Measurements from ENCODE around the gene TLR1.
"Not testable (repeated sequence)": the region's sequence is repeated elsewhere in the genome, so short reads cannot be mapped to it uniquely, and the experiment has no call there.

The TLR1 gene

DNA sequence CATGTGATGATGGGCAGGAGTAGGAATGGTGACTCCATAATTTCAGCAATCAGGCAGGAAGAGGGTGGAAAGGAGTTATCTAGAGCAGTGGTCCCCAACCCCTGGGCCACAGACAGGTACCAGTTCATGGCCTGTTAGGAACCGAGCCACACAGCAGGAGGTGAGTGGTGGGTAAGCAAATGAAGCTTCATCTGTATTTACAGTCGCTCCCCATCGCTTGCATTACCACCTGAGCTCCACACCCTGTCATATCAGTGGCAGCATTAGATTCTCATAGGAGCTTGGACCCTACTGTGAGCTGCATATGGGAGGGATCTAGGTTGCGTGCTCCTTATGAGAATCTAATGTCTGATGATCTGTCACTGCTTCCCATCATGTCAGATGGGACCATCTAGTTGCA lies 20.4 kb downstream of the TLR1 start:
- H3K9ac ChIP-seq (ENCODE audit: low read depth, low read length) = no peak overlapping the region
- no peak overlapping the region for H3K4me2 ChIP-seq (ENCODE audit: low read length)
- no peak overlapping the region for H3K4me3 ChIP-seq (ENCODE audit: low read length)
- no peaks in the 10 kb centered on the region for H3K36me3 ChIP-seq (ENCODE audit: insufficient read depth, low read length)
- no peaks in the 10 kb centered on the region for H3K4me1 ChIP-seq (ENCODE audit: control insufficient read depth, insufficient read depth, low read length)
- no peaks in the 10 kb centered on the region for H3K27me3 ChIP-seq (ENCODE audit: control insufficient read depth, insufficient read depth, low read length)
- H3K9me3 ChIP-seq (replicated peaks; ENCODE audit: low read length) = no peaks in the 10 kb centered on the region

DNA sequence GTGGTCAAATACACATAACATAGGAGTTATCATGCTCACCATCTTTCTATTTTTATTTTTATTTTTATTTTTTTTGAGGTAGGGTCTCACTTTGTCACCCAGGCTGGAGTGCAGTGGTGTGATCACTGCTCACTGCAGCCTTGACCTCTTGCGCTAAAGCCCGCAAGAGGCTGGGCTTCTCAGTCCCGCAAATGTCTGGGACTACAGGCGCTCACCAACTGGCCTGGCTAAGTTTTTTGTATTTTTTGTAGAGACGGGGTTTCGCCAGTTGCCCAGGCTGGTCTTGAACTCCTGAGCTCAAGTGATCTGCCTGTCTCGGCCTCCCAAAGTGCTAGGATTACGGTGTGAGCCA lies 21.5 kb downstream of the TLR1 start:
- Histone ChIP-seq H3K4me3 (ENCODE audit: low read length) (no peak overlapping the region), H3K4me1 (ENCODE audit: control insufficient read depth, insufficient read depth, low read length) (no peaks in the 10 kb centered on the region), H3K9ac (ENCODE audit: low read depth, low read length) (no peak overlapping the region), H3K4me2 (ENCODE audit: low read length) (no peak overlapping the region), H3K27me3 (ENCODE audit: control insufficient read depth, insufficient read depth, low read length) (no peaks in the 10 kb centered on the region), H3K36me3 (ENCODE audit: insufficient read depth, low read length) (no peaks in the 10 kb centered on the region), H3K9me3 (replicated peaks; ENCODE audit: low read length) (no peaks in the 10 kb centered on the region)

DNA sequence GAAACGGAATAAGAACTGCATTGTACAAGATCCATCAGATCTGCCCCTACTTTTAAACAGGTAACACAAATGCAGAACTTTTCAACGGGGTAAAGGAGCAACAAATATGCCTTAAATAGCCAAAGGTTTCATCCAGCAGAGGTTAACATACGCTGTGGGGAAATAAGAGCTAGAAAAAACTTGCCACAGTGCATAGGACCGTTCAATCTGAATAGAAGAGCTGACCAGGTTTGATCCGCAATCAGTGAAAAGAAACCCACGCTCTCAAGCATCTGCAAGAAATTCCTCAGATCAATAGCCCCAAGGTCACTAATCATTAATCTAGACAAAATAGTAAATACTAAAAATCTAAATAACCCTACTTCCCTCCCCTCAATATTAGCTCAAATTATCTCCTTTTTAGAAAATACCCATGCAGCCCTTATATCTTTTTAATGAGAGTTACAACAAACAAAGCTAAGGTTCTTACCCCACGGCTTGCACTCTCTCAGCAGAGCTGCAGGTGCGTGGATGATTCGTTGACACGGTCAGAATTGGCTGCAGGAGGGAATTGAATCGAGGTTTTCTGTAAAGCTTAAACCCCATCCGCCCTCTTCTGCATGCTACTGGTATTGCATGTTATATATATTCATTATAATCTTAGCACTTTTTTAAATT lies 22.0 kb downstream of the TLR1 start, which contains the start of gene TLR10:
Gene TLR10, minus strand, starts transcription at position 539 of the 657 bp plus-strand sequence. CDS start 7,400 bp downstream, outside the sequence.
- no peaks in the 10 kb centered on the region for H3K27me3 ChIP-seq (ENCODE audit: control insufficient read depth, insufficient read depth, low read length)
- no peak within 1 kb of the TSS for H3K4me3 ChIP-seq (ENCODE audit: low read length)
- H3K36me3 ChIP-seq (ENCODE audit: insufficient read depth, low read length) = no peaks in the 10 kb centered on the region
- H3K4me2 ChIP-seq (ENCODE audit: low read length) = no peak within 1 kb of the TSS
- no peaks in the 10 kb centered on the region for H3K4me1 ChIP-seq (ENCODE audit: control insufficient read depth, insufficient read depth, low read length)
- no peaks in the 10 kb centered on the region for H3K9me3 ChIP-seq (replicated peaks; ENCODE audit: low read length)
- no peak within 1 kb of the TSS for H3K9ac ChIP-seq (ENCODE audit: low read depth, low read length)

DNA sequence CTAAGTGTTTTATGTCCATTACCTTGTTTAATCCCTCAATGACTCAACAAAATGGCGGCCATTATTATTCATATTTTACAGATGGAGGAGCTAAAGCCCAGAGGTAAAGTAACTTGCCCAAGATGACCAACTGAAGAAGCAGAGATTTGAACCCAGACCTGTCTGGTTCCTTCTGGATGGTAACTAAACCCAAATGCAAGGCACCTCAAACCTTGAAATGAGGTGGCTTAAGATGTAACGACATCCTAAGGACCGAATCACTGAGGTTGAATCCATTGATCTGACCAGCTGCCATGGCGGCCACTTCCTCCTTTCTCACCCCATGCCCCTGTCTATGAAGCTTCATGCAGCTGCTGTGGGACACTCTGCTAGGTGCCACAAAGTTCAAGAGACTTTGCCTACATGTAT lies 22.7 kb downstream of the TLR1 start:
- no peak overlapping the region for H3K9ac ChIP-seq (ENCODE audit: low read depth, low read length)
- H3K4me2 ChIP-seq (ENCODE audit: low read length) = no peak overlapping the region
- no peaks in the 10 kb centered on the region for H3K9me3 ChIP-seq (replicated peaks; ENCODE audit: low read length)
- H3K36me3 ChIP-seq (ENCODE audit: insufficient read depth, low read length) = no peaks in the 10 kb centered on the region
- H3K27me3 ChIP-seq (ENCODE audit: control insufficient read depth, insufficient read depth, low read length) = no peaks in the 10 kb centered on the region
- H3K4me1 ChIP-seq (ENCODE audit: control insufficient read depth, insufficient read depth, low read length) = no peaks in the 10 kb centered on the region
- no peak overlapping the region for H3K4me3 ChIP-seq (ENCODE audit: low read length)

DNA sequence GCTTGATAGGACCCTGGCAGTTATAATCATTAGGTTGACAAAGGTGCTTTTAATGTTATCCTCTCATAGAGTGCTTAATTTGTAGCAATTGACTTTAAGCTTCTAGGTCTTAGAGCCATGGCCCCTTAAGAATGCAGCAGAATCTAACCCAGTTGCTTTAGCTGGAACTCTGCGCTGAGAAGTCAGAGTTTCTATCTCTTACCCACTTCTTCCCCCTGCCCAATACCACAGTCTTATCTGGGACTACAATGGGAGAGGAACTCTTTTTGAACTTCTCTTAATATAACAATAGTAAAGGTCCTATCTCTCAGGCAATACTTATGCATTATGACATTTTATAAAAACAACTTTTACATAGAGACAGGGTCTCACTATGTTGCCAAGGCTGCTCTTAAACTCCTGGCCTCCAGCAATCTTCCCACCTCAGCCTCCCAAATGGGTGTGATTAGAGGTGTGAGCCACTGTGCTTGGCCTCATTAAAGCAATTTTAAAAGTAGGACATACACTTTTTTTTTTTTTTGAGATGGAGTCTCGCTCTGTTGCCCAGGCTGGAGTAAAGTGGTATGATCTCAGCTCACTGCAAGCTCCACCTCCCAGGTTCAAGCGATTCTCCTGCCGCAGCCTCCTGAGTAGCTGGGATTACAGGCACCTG lies 23.6 kb downstream of the TLR1 start:
- Histone ChIP-seq H3K4me2 (ENCODE audit: low read length) (no peak overlapping the region), H3K9ac (ENCODE audit: low read depth, low read length) (no peak overlapping the region), H3K9me3 (replicated peaks; ENCODE audit: low read length) (no peaks in the 10 kb centered on the region), H3K36me3 (ENCODE audit: insufficient read depth, low read length) (no peaks in the 10 kb centered on the region), H3K4me3 (ENCODE audit: low read length) (no peak overlapping the region), H3K27me3 (ENCODE audit: control insufficient read depth, insufficient read depth, low read length) (no peaks in the 10 kb centered on the region), H3K4me1 (ENCODE audit: control insufficient read depth, insufficient read depth, low read length) (no peaks in the 10 kb centered on the region)

DNA sequence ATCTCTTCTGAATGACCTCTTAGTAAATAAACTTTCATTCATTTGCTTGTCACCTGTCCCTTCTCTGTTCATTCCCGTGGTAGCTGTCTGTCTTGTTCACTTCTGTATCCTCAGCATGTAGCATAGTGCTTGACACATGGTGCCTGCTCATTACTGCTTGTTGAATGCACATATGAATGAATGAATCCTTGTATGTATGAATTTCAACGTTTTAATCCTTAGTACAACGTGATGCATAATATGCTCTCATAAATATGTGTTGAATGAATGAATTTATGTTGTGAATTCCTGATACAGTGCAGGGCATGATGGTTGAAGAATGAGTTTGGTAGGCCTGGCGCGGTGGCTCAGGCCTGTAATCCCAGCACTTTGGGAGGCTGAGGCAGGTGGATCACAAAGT lies 24.8 kb downstream of the TLR1 start:
- Histone ChIP-seq H3K27me3 (ENCODE audit: control insufficient read depth, insufficient read depth, low read length) (no peaks in the 10 kb centered on the region), H3K4me1 (ENCODE audit: control insufficient read depth, insufficient read depth, low read length) (no peaks in the 10 kb centered on the region), H3K9ac (ENCODE audit: low read depth, low read length) (no peak overlapping the region), H3K4me2 (ENCODE audit: low read length) (no peak overlapping the region), H3K9me3 (replicated peaks; ENCODE audit: low read length) (no peaks in the 10 kb centered on the region), H3K36me3 (ENCODE audit: insufficient read depth, low read length) (no peaks in the 10 kb centered on the region), H3K4me3 (ENCODE audit: low read length) (no peak overlapping the region)

DNA sequence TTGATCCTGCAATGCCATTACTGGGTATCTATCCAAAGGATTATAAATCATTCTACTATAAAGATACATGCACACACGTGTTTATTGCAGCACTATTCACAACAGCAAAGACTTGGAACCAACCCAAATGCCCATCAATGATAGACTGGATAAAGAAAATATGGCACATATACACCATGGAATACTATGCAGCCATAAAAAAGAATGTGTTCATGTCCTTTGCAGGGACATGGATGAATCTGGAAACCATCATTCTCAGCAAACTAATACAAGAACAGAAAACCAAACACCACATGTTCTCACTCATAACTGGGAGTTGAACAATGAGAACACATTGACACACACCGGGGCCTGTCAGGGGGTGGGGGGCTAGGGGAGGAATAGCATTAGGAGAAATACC lies 26.7 kb downstream of the TLR1 start:
- not testable (repeated sequence) for H3K4me2 ChIP-seq (ENCODE audit: low read length); H3K4me3 ChIP-seq (ENCODE audit: low read length); H3K4me1 ChIP-seq (ENCODE audit: control insufficient read depth, insufficient read depth, low read length); H3K9me3 ChIP-seq (replicated peaks; ENCODE audit: low read length); H3K27me3 ChIP-seq (ENCODE audit: control insufficient read depth, insufficient read depth, low read length); H3K9ac ChIP-seq (ENCODE audit: low read depth, low read length); H3K36me3 ChIP-seq (ENCODE audit: insufficient read depth, low read length)

DNA sequence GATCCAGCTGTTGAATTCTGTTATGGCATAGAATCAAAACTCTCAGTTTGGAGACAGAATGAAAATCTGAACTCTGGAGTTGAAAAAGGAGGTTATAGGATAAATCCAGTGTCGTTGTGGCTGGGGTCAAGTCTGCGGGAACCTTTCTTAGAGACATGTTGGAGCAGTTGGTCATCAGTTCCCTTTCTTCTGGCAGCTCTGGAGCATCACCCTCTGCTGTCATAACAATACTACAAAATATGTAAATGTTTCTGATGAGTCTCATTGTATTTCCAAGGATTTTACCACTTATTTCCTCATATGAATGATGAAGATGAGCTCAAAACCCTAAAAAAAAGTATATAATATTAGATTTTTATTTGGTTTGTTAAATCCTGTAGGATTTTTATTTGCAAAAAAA lies 29.3 kb downstream of the TLR1 start:
- Histone ChIP-seq H3K27me3 (ENCODE audit: control insufficient read depth, insufficient read depth, low read length) (no peaks in the 10 kb centered on the region), H3K9me3 (replicated peaks; ENCODE audit: low read length) (no peaks in the 10 kb centered on the region), H3K36me3 (ENCODE audit: insufficient read depth, low read length) (no peaks in the 10 kb centered on the region), H3K4me3 (ENCODE audit: low read length) (no peak overlapping the region), H3K4me1 (ENCODE audit: control insufficient read depth, insufficient read depth, low read length) (no peaks in the 10 kb centered on the region), H3K9ac (ENCODE audit: low read depth, low read length) (no peak overlapping the region), H3K4me2 (ENCODE audit: low read length) (no peak overlapping the region)

DNA sequence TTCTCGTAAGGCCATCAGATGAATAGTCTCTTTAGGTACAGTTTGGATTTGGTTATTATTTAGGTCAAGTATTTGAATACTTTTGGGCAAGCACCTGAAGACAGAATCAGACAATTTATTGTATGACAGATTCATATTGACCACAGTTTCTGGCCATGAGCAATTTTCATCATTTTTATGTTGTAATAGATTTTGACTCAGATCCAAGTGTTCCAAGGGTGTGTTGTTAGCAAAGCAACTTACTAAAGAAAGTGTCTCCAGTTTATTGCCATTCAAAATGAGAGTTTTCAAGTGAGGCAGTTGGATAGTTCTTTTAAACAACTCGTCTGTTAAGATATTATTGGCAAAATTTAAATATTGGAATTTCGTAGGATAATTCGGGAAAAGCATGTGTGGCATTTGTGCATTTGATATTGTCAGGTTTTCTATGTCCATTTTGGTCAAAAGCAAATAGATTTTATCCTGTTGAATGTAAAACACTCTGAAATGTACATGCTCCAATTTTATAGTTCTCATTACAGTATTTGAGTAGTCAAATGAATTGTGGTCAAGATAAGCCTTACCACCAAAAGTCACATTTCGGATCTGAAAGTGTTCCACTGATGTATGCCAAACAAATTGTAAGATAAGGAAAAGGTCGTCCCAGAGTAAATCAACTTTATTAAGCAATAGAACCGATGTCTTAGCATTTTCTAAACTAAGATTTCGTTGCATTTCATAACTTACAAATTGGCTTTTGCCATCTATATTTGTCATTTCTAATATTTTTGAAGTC lies 30.2 kb downstream of the TLR1 start:
- Histone ChIP-seq H3K36me3 (ENCODE audit: insufficient read depth, low read length) (no peaks in the 10 kb centered on the region), H3K27me3 (ENCODE audit: control insufficient read depth, insufficient read depth, low read length) (no peaks in the 10 kb centered on the region)

DNA sequence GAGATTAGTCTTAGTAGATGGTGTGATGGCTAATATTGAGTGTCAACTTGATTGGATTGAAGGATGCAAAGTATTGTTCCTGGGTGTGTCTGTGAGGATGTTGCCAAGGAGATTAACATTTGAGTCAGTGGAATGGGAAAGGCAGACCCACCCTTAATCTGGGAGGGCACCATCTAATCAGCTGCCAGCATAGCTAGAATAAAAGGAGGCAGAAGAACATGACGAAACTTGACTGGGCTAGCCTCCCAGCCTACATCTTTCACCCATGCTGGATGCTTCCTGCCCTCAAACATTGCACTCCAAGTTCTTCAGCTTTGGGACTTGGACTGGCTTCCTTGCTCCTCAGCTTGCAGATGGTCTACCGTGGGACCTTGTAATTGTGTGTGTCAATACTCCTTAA lies 34.3 kb downstream of the TLR1 start:
- H3K9me3 ChIP-seq (replicated peaks; ENCODE audit: low read length); H3K36me3 ChIP-seq (ENCODE audit: insufficient read depth, low read length); H3K4me3 ChIP-seq (ENCODE audit: low read length); H3K27me3 ChIP-seq (ENCODE audit: control insufficient read depth, insufficient read depth, low read length); H3K9ac ChIP-seq (ENCODE audit: low read depth, low read length); H3K4me2 ChIP-seq (ENCODE audit: low read length): not testable (repeated sequence)
- H3K4me1 ChIP-seq (ENCODE audit: control insufficient read depth, insufficient read depth, low read length) = peaks cover 11% of the 10 kb centered on the region

More for the DNA sequence above, 30.2 kb downstream of the TLR1 start:
- H3K4me1 ChIP-seq (ENCODE audit: control insufficient read depth, insufficient read depth, low read length) = peaks cover 4% of the 10 kb centered on the region
- no peak overlapping the region for H3K9ac ChIP-seq (ENCODE audit: low read depth, low read length)
- H3K4me3 ChIP-seq (ENCODE audit: low read length) = no peak overlapping the region
- no peaks in the 10 kb centered on the region for H3K9me3 ChIP-seq (replicated peaks; ENCODE audit: low read length)
- no peak overlapping the region for H3K4me2 ChIP-seq (ENCODE audit: low read length)

DNA sequence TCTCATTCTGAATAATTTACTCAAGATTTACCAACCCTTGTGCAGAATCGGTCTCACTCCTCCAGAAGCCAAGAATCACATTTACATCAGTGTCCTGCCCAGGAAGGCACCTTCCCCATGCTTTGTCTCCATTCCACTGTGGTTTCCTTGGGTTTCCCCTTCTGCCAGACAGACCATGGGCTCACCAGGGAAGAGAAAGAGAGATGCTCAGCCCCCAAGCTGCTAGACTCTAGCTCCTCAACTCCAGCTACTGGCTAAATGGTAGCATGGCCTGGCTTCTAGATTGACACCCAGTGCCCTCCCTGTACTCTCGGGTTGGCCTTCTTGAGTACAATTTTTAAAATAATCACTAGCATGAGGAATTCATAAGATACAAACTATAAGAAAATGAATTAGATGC lies 34.7 kb downstream of the TLR1 start:
- Histone ChIP-seq H3K4me1 (ENCODE audit: control insufficient read depth, insufficient read depth, low read length) (peaks cover 11% of the 10 kb centered on the region), H3K9ac (ENCODE audit: low read depth, low read length) (no peak overlapping the region), H3K27me3 (ENCODE audit: control insufficient read depth, insufficient read depth, low read length) (no peaks in the 10 kb centered on the region), H3K9me3 (replicated peaks; ENCODE audit: low read length) (no peaks in the 10 kb centered on the region), H3K36me3 (ENCODE audit: insufficient read depth, low read length) (no peaks in the 10 kb centered on the region), H3K4me2 (ENCODE audit: low read length) (no peak overlapping the region), H3K4me3 (ENCODE audit: low read length) (no peak overlapping the region)
